ENCODE results near the gene MST1. TPM values are rescaled to one million over a fixed set of nuclear protein-coding genes. Genes with fewer than 3 reads are reported as not detected.

MST1 gene
- total RNA-seq, 6 donors from 2014 or later, result 8.9 to 58.7 (median 18.1) TPM

GRCh38 chr3:49674497-49674983, 14.7 kb downstream of the MST1 start:
- Histone ChIP-seq H3K9me3 (no peaks in the 10 kb centered on the region), H3K27me3 (no peaks in the 10 kb centered on the region), H3K4me1 (peaks cover 14 to 26% (median 16%) of the 10 kb centered on the region in 4 donors), H3K4me3 (peak overlapping the region; percentile 75 to 99 (median 84)), H3K36me3 (peaks cover 12 to 40% (median 32%) of the 10 kb centered on the region in 4 donors), H3K27ac (peak overlapping the region; percentile 90 to 96 (median 94))
- WGBS, 2 donors, result 5 to 11% methylated on average over 22 to 31 of the region's 34 CpGs
- TF ChIP-seq CTCF (IDR thresholded peaks at IDR 0.05) (peak in 2 of 6 experiments; percentile 6 to 48), POLR2A (IDR thresholded peaks at IDR 0.05) (peak in 1 of 4 donors; percentile 6), POLR2AphosphoS5 (IDR thresholded peaks at IDR 0.05) (no peak)
- DNase-seq (no peak), ATAC-seq (ENCODE audit: low FRiP score in 2 of 2) (peak; percentile 1 to 51)

GRCh38 chr3:49673715-49674496, 15.4 kb downstream of the MST1 start, which contains the start of gene APEH:
TSS of gene APEH (plus strand) at chr3:49674351. CDS start at chr3:49674402, 51 bp downstream.
- Histone ChIP-seq H3K36me3 (peaks cover 8 to 34% (median 26%) of the 10 kb centered on the region in 4 donors), H3K4me3 (peak within 1 kb of the TSS; percentile 75 to 99 (median 84)), H3K27ac (peak within 1 kb of the TSS; percentile 90 to 96 (median 94)), H3K4me1 (peaks cover 14 to 26% (median 16%) of the 10 kb centered on the region in 4 donors), H3K9me3 (no peaks in the 10 kb centered on the region), H3K27me3 (no peaks in the 10 kb centered on the region)
- TF ChIP-seq POLR2AphosphoS5 (IDR thresholded peaks at IDR 0.05), result peak; percentile 79
- TF ChIP-seq EP300 (IDR thresholded peaks at IDR 0.05), result peak in 1 of 4 donors; percentile 24
- TF ChIP-seq POLR2A (IDR thresholded peaks at IDR 0.05), result peak in 3 of 4 donors; percentile 57 to 92 (median 71)
- peak in 2 of 6 experiments; percentile 19 to 29 for TF ChIP-seq CTCF (IDR thresholded peaks at IDR 0.05)
- peak; percentile 97 to 99 for DNase-seq
- peak; percentile 96 to 97 for ATAC-seq (ENCODE audit: low FRiP score in 2 of 2)
- 1 to 3% methylated on average over 13 to 57 of the region's 71 CpGs for WGBS, 2 donors

- Histone ChIP-seq H3K27ac (peak overlapping the region; percentile 90 to 96 (median 94)), H3K27me3 (no peaks in the 10 kb centered on the region), H3K36me3 (peaks cover 4 to 27% (median 19%) of the 10 kb centered on the region in 4 donors), H3K4me1 (peaks cover 14 to 30% (median 16%) of the 10 kb centered on the region in 4 donors), H3K4me3 (peak overlapping the region; percentile 38 to 99 (median 76)), H3K9me3 (no peaks in the 10 kb centered on the region)
- DNase-seq, result no peak
- no peak for ATAC-seq (ENCODE audit: low FRiP score in 2 of 2)
- TF ChIP-seq POLR2A (IDR thresholded peaks at IDR 0.05) (no peak), EP300 (IDR thresholded peaks at IDR 0.05) (no peak), POLR2AphosphoS5 (IDR thresholded peaks at IDR 0.05) (no peak), CTCF (IDR thresholded peaks at IDR 0.05) (no peak)
- 22 to 78% methylated on average over 2 to 17 of the region's 17 CpGs for WGBS, 2 donors
These were observed 16.1 kb downstream of the MST1 start for GRCh38 chr3:49673121-49673714.

- Histone ChIP-seq H3K36me3 (peaks cover 0 to 11% (median 6%) of the 10 kb centered on the region in 4 donors), H3K9me3 (no peaks in the 10 kb centered on the region), H3K27ac (no peak overlapping the region), H3K27me3 (no peaks in the 10 kb centered on the region), H3K4me1 (peaks cover 14 to 31% (median 16%) of the 10 kb centered on the region in 4 donors), H3K4me3 (no peak overlapping the region)
- no peak for ATAC-seq (ENCODE audit: low FRiP score in 2 of 2)
- DNase-seq, result peak in 1 of 2 donors; percentile 77
- TF ChIP-seq CTCF (IDR thresholded peaks at IDR 0.05) (peak; percentile 74 to 89 (median 82)), POLR2A (IDR thresholded peaks at IDR 0.05) (no peak)
- 43 to 51% methylated on average over 11 of the region's 11 CpGs for WGBS, 2 donors
These were observed 17.7 kb downstream of the MST1 start for GRCh38 chr3:49671291-49672288.
